Measurements from ENCODE around the gene ZFYVE16.
"Not testable (repeated sequence)": the region's sequence is repeated elsewhere in the genome, so short reads cannot be mapped to it uniquely, and the experiment has no call there.

ZFYVE16 gene

GRCh38 chr5:80417973-80418372, 10.1 kb downstream of the ZFYVE16 start:
- Histone ChIP-seq H3K9me3 (ENCODE audit: insufficient read depth, low read length) (no peaks in the 10 kb centered on the region), H3K9ac (ENCODE audit: low read length) (no peak overlapping the region), H3K36me3 (replicated peaks; ENCODE audit: low read depth, low read length) (no peaks in the 10 kb centered on the region), H3K27me3 (ENCODE audit: low read depth, low read length) (no peaks in the 10 kb centered on the region), H3K4me1 (ENCODE audit: low read length) (no peaks in the 10 kb centered on the region), H3K27ac (ENCODE audit: low read length) (no peak overlapping the region), H2AFZ (ENCODE audit: low read depth, low read length) (no peak overlapping the region), H3K4me2 (ENCODE audit: low read length) (no peak overlapping the region), H3K79me2 (ENCODE audit: low read length) (no peaks in the 10 kb centered on the region), H3K4me3 (ENCODE audit: low read length) (no peak overlapping the region), H4K20me1 (ENCODE audit: insufficient read depth, low read length) (no peaks in the 10 kb centered on the region)
- no peak for TF ChIP-seq CTCF (IDR thresholded peaks at IDR 0.05; ENCODE audit: low read depth, low read length)
- TF ChIP-seq EZH2phosphoT487 (IDR thresholded peaks at IDR 0.05; ENCODE audit: low read depth) = no peak

DNA sequence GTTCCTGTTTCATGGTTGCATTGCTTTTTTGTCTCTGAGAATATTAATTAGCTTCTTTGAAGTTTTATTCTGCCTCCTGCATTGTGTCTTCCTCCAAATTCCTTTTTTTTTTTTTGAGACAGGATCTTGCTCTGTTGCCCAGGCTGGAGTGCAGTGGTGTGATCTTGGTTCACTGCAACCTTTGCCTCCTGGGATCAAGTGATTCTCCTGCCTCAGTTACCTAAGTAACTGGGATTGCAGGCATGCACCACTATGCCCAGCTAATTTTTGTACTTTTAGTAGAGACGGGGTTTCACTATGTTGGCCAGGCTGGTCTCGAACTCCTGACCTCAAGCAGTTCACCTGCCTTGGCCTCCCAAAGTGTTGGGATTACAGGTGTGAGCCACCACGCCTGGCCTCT, 16.5 kb downstream of the ZFYVE16 start:
- H3K4me3 ChIP-seq (ENCODE audit: low read length); H3K79me2 ChIP-seq (ENCODE audit: low read length); H4K20me1 ChIP-seq (ENCODE audit: insufficient read depth, low read length); H3K36me3 ChIP-seq (replicated peaks; ENCODE audit: low read depth, low read length); H3K9me3 ChIP-seq (ENCODE audit: insufficient read depth, low read length); H3K4me1 ChIP-seq (ENCODE audit: low read length); H3K4me2 ChIP-seq (ENCODE audit: low read length); H2AFZ ChIP-seq (ENCODE audit: low read depth, low read length); H3K27me3 ChIP-seq (ENCODE audit: low read depth, low read length); H3K27ac ChIP-seq (ENCODE audit: low read length); H3K9ac ChIP-seq (ENCODE audit: low read length): not testable (repeated sequence)

DNA sequence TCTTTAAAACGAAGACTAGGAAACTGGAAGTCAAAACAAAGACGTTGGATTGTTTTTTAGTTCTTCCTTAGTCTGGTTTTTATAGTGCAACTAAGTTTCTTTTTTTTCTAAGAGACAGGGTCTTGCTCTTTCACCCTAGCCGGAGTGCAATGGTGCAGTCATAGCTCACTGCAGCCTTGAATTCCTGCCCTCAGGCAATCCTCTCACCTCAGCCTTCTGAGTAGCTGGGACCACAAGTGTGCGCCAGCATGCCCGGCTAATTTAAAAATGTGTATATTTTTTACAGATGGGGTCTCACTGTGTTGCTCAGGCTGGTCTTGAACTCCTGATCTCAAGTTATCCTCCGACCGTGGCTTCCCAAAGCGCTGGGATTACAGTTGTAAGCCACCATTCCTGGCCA, 27.6 kb downstream of the ZFYVE16 start:
- Histone ChIP-seq H3K4me3 (ENCODE audit: low read length) (no peak overlapping the region), H3K27ac (ENCODE audit: low read length) (no peak overlapping the region), H3K27me3 (ENCODE audit: low read depth, low read length) (no peaks in the 10 kb centered on the region), H2AFZ (ENCODE audit: low read depth, low read length) (no peak overlapping the region), H3K36me3 (replicated peaks; ENCODE audit: low read depth, low read length) (peaks cover 9% of the 10 kb centered on the region), H3K4me2 (ENCODE audit: low read length) (no peak overlapping the region), H4K20me1 (ENCODE audit: insufficient read depth, low read length) (no peaks in the 10 kb centered on the region), H3K9me3 (ENCODE audit: insufficient read depth, low read length) (no peaks in the 10 kb centered on the region), H3K9ac (ENCODE audit: low read length) (no peak overlapping the region), H3K4me1 (ENCODE audit: low read length) (peaks cover 14% of the 10 kb centered on the region), H3K79me2 (ENCODE audit: low read length) (no peaks in the 10 kb centered on the region)
- no peak for TF ChIP-seq EZH2phosphoT487 (IDR thresholded peaks at IDR 0.05; ENCODE audit: low read depth)
- TF ChIP-seq CTCF (IDR thresholded peaks at IDR 0.05; ENCODE audit: low read depth, low read length) = no peak

GRCh38 chr5:80437326-80437725, 29.5 kb downstream of the ZFYVE16 start:
- no peak for TF ChIP-seq EZH2phosphoT487 (IDR thresholded peaks at IDR 0.05; ENCODE audit: low read depth)
- TF ChIP-seq CTCF (IDR thresholded peaks at IDR 0.05; ENCODE audit: low read depth, low read length) = no peak
- H3K36me3 ChIP-seq (replicated peaks; ENCODE audit: low read depth, low read length) = peaks cover 9% of the 10 kb centered on the region

DNA sequence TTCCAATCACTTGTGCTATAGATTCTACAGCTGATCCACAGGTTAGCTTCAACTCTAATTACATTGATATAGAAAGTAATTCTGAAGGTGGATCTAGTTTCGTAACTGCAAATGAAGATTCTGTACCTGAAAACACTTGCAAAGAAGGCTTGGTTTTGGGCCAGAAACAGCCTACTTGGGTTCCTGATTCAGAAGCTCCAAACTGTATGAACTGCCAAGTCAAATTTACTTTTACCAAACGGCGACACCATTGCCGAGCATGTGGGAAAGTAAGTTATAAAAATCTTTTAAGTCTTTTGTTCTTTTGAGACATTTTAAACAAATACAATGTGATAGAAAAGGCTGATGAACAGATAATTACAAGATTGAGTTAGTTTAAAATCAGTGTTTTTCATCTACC, 30.9 kb downstream of the ZFYVE16 start:
- peaks cover 14% of the 10 kb centered on the region for H3K4me1 ChIP-seq (ENCODE audit: low read length)
- no peak overlapping the region for H3K27ac ChIP-seq (ENCODE audit: low read length)
- no peaks in the 10 kb centered on the region for H3K9me3 ChIP-seq (ENCODE audit: insufficient read depth, low read length)
- no peak overlapping the region for H2AFZ ChIP-seq (ENCODE audit: low read depth, low read length)
- H3K4me2 ChIP-seq (ENCODE audit: low read length) = no peak overlapping the region
- H3K27me3 ChIP-seq (ENCODE audit: low read depth, low read length) = no peaks in the 10 kb centered on the region
- TF ChIP-seq CTCF (IDR thresholded peaks at IDR 0.05; ENCODE audit: low read depth, low read length) (no peak), EZH2phosphoT487 (IDR thresholded peaks at IDR 0.05; ENCODE audit: low read depth) (no peak)
- no peak overlapping the region for H3K9ac ChIP-seq (ENCODE audit: low read length)
- H3K79me2 ChIP-seq (ENCODE audit: low read length) = no peaks in the 10 kb centered on the region
- no peaks in the 10 kb centered on the region for H4K20me1 ChIP-seq (ENCODE audit: insufficient read depth, low read length)
- peaks cover 9% of the 10 kb centered on the region for H3K36me3 ChIP-seq (replicated peaks; ENCODE audit: low read depth, low read length)
- no peak overlapping the region for H3K4me3 ChIP-seq (ENCODE audit: low read length)

More at GRCh38 chr5:80437326-80437725, 29.5 kb downstream of the ZFYVE16 start:
- no peak overlapping the region for H3K4me2 ChIP-seq (ENCODE audit: low read length)
- no peaks in the 10 kb centered on the region for H3K9me3 ChIP-seq (ENCODE audit: insufficient read depth, low read length)
- no peaks in the 10 kb centered on the region for H3K27me3 ChIP-seq (ENCODE audit: low read depth, low read length)
- no peak overlapping the region for H3K4me3 ChIP-seq (ENCODE audit: low read length)
- H3K79me2 ChIP-seq (ENCODE audit: low read length) = no peaks in the 10 kb centered on the region
- no peak overlapping the region for H3K27ac ChIP-seq (ENCODE audit: low read length)
- H4K20me1 ChIP-seq (ENCODE audit: insufficient read depth, low read length) = no peaks in the 10 kb centered on the region
- no peak overlapping the region for H2AFZ ChIP-seq (ENCODE audit: low read depth, low read length)
- H3K9ac ChIP-seq (ENCODE audit: low read length) = no peak overlapping the region
- H3K4me1 ChIP-seq (ENCODE audit: low read length) = peaks cover 14% of the 10 kb centered on the region

All from OCI-LY3 (cell line).